A549 (cell line): ENCODE data around the gene ADGRD1. TPM values are rescaled to one million over a fixed set of nuclear protein-coding genes. Genes with fewer than 3 reads are reported as not detected.

ENCODE experiments used
- ATAC-seq, 2 experiments: fragments of 200-7000 bp in 1 of 2; fragments of >200 bp in 1 of 2; cut with Nextera tagmentation in 1 of 2; cut with Tn5 transposase in 1 of 2; 3 replicates each; pipeline versions ENCODE4 v1.8.0 to v1.9.1; 2018 to 2020; ENCODE audit warnings: mild to moderate bottlenecking in 1 of 2, moderate library complexity in 1 of 2
- CTCF ChIA-PET: fragments of 300-600 bp; sonication (Branson Sonifier 250); formaldehyde crosslinking; extraction: SDS; loops from one replicate; lab custom pipeline; 2021; ENCODE audit warnings: antibody characterized with exemption, inconsistent platforms; lab: Yijun Ruan, JAX
- POLR2A ChIA-PET: fragments of 350-600 bp; formaldehyde crosslinking; extraction: SDS; loops from one replicate; lab custom pipeline; 2021; ENCODE audit warnings: antibody characterized with exemption, inconsistent platforms; lab: Yijun Ruan, JAX
- DNase-seq, 2 experiments: peaks; one replicate each; pipeline versions ENCODE4 v3.0.0 to v3.0.0-alpha.2; 2011 to 2016; ENCODE audit warnings: low read depth in 1 of 2, low spot score in 1 of 2
- FAIRE-seq: peaks from 2 replicates; lab custom pipeline; 2011; peaks lifted over from hg19 to GRCh38; lab: Jason Lieb, UNC
- H3K27ac ChIP-seq, 2 experiments: fragments of >200 bp; sonication (Bioruptor Twin); formaldehyde crosslinking; 3 replicates each; pipeline ENCODE4 v1.5.1; 2016 to 2017
- H3K4me1 ChIP-seq: fragments of >200 bp; sonication (Bioruptor Twin); formaldehyde crosslinking; 3 replicates; pipeline ENCODE4 v1.6.1; 2016
- H3K4me2 ChIP-seq: fragments of >200 bp; sonication (Bioruptor Twin); formaldehyde crosslinking; 3 replicates; pipeline ENCODE4 v1.6.1; 2016
- H3K4me3 ChIP-seq: fragments of >200 bp; sonication (Bioruptor Twin); formaldehyde crosslinking; 3 replicates; pipeline ENCODE4 v1.5.1; 2016
- H3K9me3 ChIP-seq: fragments of >200 bp; sonication (Bioruptor Twin); formaldehyde crosslinking; 3 replicates; pipeline ENCODE4 v1.6.1; 2016
- CHD4 ChIP-seq: fragments of 200-600 bp; sonication (generic); IDR thresholded peaks from 2 replicates; pipeline ENCODE4 v1.6.1; 2016; ENCODE audit warnings: antibody characterized with exemption, mild to moderate bottlenecking, borderline replicate concordance
- EHMT2 ChIP-seq: fragments of 200-600 bp; sonication (generic); IDR thresholded peaks from 2 replicates; pipeline ENCODE4 v1.6.1; 2016; ENCODE audit warnings: antibody characterized with exemption, low read depth, mild to moderate bottlenecking, moderate library complexity
- ESRRA ChIP-seq: fragments of 150-350 bp; IDR thresholded peaks from 2 replicates; pipeline ENCODE4 v1.6.1; 2014; ENCODE audit warnings: mild to moderate bottlenecking, low read length, borderline replicate concordance
- HDAC2 ChIP-seq: fragments of 200-600 bp; sonication (generic); IDR thresholded peaks from 2 replicates; pipeline ENCODE4 v1.6.1; 2016
- HOXA7 ChIP-seq: fragments of 250-450 bp; sonication (Bioruptor Pico); IDR thresholded peaks from 2 replicates; pipeline ENCODE4 v1.5.0; 2020; ENCODE audit warnings: mild to moderate bottlenecking, moderate library complexity
- HOXB5 ChIP-seq: fragments of 250-450 bp; sonication (Bioruptor Pico); IDR thresholded peaks from 2 replicates; pipeline ENCODE4 v1.5.0; 2020; ENCODE audit warnings: mild to moderate bottlenecking, moderate library complexity
- JUNB ChIP-seq: fragments of >200 bp; sonication (Bioruptor Twin); formaldehyde crosslinking; IDR thresholded peaks from 2 replicates; pipeline ENCODE4 v1.6.1; 2016
- KDM1A ChIP-seq: fragments of 200-600 bp; sonication (generic); IDR thresholded peaks from 2 replicates; pipeline ENCODE4 v1.6.1; 2016; ENCODE audit warnings: low read depth, mild to moderate bottlenecking
- NPAS2 ChIP-seq: fragments of 250-450 bp; sonication (Bioruptor Pico); IDR thresholded peaks from 2 replicates; pipeline ENCODE4 v1.8.0; 2022; ENCODE audit warnings: mild to moderate bottlenecking, moderate library complexity, borderline replicate concordance
- NR3C1 ChIP-seq: fragments of >200 bp; sonication (Bioruptor Twin); formaldehyde crosslinking; IDR thresholded peaks from 3 replicates; pipeline ENCODE4 v1.6.1; 2017
- PHF8 ChIP-seq: fragments of 200-600 bp; sonication (generic); IDR thresholded peaks from 2 replicates; pipeline ENCODE4 v1.6.1; 2016; ENCODE audit warnings: low read depth, mild to moderate bottlenecking, antibody characterized with exemption, moderate library complexity, borderline replicate concordance
- RCOR1 ChIP-seq: fragments of 150-350 bp; IDR thresholded peaks from 2 replicates; pipeline ENCODE4 v1.6.1; 2014; ENCODE audit warnings: antibody characterized with exemption, low read length, low read depth
- REST ChIP-seq: fragments of 200-600 bp; sonication (generic); IDR thresholded peaks from 2 replicates; pipeline ENCODE4 v1.6.1; 2016; ENCODE audit warnings: antibody characterized with exemption, mild to moderate bottlenecking, moderate library complexity
- SMC3 ChIP-seq: fragments of >200 bp; sonication (Bioruptor Twin); formaldehyde crosslinking; IDR thresholded peaks from 3 replicates; pipeline ENCODE4 v1.6.1; 2018; ENCODE audit warnings: inconsistent platforms
- SREBF2 ChIP-seq: fragments of 450-650 bp; IDR thresholded peaks from 2 replicates; pipeline ENCODE4 v1.6.1; 2014; ENCODE audit warnings: mild to moderate bottlenecking, moderate library complexity
- ZC3H11A ChIP-seq: fragments of 450-650 bp; IDR thresholded peaks from 2 replicates; pipeline ENCODE4 v1.6.1; 2014; ENCODE audit warnings: antibody characterized with exemption, mild to moderate bottlenecking
- ZFP36 ChIP-seq: fragments of 450-650 bp; IDR thresholded peaks from 2 replicates; pipeline ENCODE4 v1.6.1; 2014; ENCODE audit warnings: borderline replicate concordance; ENCODE audit not compliant: partially characterized antibody
- WGBS: methylation state at CpG from one replicate; pipeline ENCODE4 v1.1.6; 2017; ENCODE audit errors: missing lambda C conversion rate; 5-methylcytosine and 5-hydroxymethylcytosine counted together
- polyA plus RNA-seq, 4 experiments: library from polyadenylated mRNA; depleted of rRNA in 3 of 4; stranded (reverse); fragments of >200 nt; fragmentation: RNase III in 1 of 4; extraction: RNeasy Plus Mini Kit Qiagen cat#74134 plus additional on column Dnase treatment in 1 of 4; gene quantifications; 2 replicates in 3 of 4; 3 replicates in 1 of 4; pipeline ENCODE4 v1.2.3, GENCODE V29; 2011 to 2017
- TF ChIP-seq, protein P1 (sequence below): IDR thresholded peaks from 2 replicates; pipeline ENCODE4 v1.6.1; 2012
- TF ChIP-seq, protein P2 (sequence below): fragments of 450-650 bp; IDR thresholded peaks from 2 replicates; pipeline ENCODE4 v1.6.1; 2014; ENCODE audit warnings: antibody characterized with exemption

Gene ADGRD1
- polyA plus RNA-seq, 2 of the 4 experiments (the other 2 are of a cell fraction), result 0.36 to 1.5 TPM

DNA sequence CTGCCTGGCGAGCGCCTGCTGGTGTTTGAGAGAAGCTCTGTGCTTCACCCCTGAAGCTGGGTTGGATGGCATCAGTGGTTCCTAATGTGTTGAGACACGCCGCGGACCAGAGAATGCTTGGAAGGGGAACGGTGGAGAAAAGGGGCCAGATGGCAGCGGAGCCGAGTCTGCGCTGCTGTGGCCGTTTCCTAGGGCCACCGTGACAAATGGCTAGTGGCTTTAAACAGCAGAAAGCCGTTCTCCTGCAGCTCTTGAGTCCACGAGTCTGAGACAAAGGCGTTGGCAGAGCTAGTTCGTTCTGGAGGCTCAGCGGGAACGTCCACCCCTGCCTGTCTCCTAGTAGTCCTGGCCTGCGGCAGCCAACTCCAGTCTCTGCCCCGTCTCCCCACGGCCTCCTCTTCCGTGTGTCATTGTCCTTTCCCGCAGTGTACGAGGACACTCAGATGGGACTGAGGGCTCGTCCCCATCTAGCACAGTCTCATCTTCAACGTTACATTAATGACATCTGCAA is 103.6 kb downstream of the ADGRD1 start:
- no peak overlapping the region for H3K4me3 ChIP-seq
- H3K4me1 ChIP-seq, result no peaks in the 10 kb centered on the region
- ChIA-PET CTCF (interaction anchor here (1.9 kb wide), 1 partner anchor 142 kb away, joined by 4 read pairs; no protein-coding TSS in a partner anchor), POLR2A (no interaction called here)
- H3K9me3 ChIP-seq, result no peaks in the 10 kb centered on the region
- no peak overlapping the region for H3K27ac ChIP-seq
- 60% methylated on average over 25 of the region's 25 CpGs for WGBS
- FAIRE-seq (no peak), ATAC-seq (no peak), DNase-seq (no peak)
- TF ChIP-seq ZC3H11A (no peak), SREBF2 (no peak), SMC3 (no peak), CHD4 (no peak), ZFP36 (no peak), KDM1A (no peak), HOXA7 (no peak), HDAC2 (no peak), PHF8 (no peak), REST (no peak), HOXB5 (CRISPR knock-in tag) (no peak), ESRRA (no peak), RCOR1 (no peak)
- TF ChIP-seq, protein P1, sequence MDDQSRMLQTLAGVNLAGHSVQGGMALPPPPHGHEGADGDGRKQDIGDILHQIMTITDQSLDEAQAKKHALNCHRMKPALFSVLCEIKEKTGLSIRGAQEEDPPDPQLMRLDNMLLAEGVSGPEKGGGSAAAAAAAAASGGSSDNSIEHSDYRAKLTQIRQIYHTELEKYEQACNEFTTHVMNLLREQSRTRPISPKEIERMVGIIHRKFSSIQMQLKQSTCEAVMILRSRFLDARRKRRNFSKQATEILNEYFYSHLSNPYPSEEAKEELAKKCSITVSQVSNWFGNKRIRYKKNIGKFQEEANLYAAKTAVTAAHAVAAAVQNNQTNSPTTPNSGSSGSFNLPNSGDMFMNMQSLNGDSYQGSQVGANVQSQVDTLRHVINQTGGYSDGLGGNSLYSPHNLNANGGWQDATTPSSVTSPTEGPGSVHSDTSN, result no peak
- H3K4me2 ChIP-seq, result no peak overlapping the region

DNA sequence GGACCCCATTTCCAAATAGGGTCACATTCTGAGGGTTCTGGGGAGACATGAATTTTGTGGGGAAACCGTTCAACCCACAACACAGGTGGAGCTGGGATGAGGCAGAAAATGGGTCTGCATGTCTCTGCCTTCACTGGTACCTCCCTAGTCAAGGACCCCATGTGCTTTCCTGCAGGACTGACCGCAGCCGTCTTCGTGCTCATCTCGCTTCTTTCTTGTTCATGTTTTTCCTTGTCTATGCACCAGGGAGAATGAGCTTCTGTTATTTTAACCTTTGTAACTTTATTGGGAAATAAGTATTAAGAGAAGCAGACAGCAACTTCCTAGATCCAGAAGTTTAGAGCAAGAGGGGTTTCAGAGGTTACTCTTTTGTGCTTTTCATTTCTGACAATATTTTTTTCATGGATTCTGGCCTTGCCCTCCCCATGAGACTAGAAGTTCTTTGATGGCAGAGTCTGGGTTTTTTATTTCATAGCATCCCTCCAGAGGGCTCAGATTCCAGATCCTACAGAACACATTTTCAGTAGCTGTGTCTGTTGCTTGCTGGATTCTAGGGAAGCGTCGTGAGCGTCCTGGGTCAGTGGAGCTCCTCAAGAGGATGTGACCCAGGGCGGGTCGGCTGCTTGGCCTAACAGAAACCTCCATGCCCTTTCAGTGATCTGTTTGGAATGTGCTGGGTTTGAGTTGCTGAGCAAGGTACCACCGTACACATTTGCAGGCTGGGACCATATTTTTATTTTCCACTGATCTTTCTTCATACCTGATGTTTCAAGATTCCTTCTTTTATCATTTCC is 104.2 kb downstream of the ADGRD1 start:
- no peak for TF ChIP-seq NR3C1
- TF ChIP-seq CHD4, result no peak
- TF ChIP-seq HDAC2, result no peak
- no peak for TF ChIP-seq NPAS2
- TF ChIP-seq EHMT2, result no peak
- TF ChIP-seq, protein P2, sequence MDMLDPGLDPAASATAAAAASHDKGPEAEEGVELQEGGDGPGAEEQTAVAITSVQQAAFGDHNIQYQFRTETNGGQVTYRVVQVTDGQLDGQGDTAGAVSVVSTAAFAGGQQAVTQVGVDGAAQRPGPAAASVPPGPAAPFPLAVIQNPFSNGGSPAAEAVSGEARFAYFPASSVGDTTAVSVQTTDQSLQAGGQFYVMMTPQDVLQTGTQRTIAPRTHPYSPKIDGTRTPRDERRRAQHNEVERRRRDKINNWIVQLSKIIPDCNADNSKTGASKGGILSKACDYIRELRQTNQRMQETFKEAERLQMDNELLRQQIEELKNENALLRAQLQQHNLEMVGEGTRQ, result no peak
- TF ChIP-seq, protein P1, result no peak
- no peak for TF ChIP-seq JUNB
- no peak for ATAC-seq
- no peak overlapping the region for H3K4me2 ChIP-seq

More for the DNA sequence above, 104.2 kb downstream of the ADGRD1 start:
- Histone ChIP-seq H3K4me3 (no peak overlapping the region), H3K4me1 (no peaks in the 10 kb centered on the region), H3K9me3 (no peaks in the 10 kb centered on the region), H3K27ac (no peak overlapping the region)
- DNase-seq (no peak), FAIRE-seq (no peak)
- WGBS, result 72% methylated on average over 11 of the region's 11 CpGs
- ChIA-PET CTCF (interaction anchor here (1.9 kb wide), 1 partner anchor 142 kb away, joined by 4 read pairs; no protein-coding TSS in a partner anchor), POLR2A (no interaction called here)
